ENCODE data around the gene PIH1D1. TPM values are rescaled to one million over a fixed set of nuclear protein-coding genes. Genes with fewer than 3 reads are reported as not detected.

Gene PIH1D1
- total and polyA plus RNA-seq, 2 experiments from 2014 or later, result 72.1 to 79.8 TPM

DNA sequence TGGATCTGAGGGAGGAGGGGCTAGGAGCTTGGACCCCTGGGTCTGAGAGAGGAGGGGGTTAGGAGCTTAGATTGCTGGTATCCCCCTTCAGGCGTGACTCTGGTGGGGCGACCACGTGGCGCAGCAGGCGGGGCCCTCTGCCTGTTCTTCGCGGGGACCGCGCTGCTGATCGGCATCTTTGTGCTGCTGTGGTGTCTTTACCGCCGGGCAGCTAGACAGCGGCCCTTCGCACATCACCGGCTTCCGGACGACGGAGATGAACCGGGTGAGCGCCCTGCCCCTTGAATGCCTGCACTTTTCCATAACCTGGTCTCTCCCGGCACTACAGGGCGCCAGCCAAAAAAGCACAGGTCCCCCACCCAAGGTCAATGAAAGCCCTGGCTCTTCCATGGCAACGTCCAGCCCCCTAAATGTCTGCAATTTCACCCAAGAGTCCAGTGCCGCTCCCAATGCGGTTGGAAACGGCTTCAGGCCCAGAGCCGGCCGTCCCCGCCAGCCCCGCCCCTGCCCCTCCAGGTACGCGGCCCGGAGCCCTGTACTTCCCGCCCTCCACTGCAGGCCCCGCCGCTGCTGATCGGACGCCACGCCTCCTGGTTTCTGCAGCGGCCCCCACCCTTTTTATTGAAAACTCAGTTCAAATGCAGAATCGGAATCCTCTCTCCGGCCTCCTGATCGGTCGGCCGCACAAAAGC, 23.6 kb downstream of the PIH1D1 start:
- H3K4me2 ChIP-seq, result peak overlapping the region; percentile 80
- peaks cover 7% of the 10 kb centered on the region for H3K4me1 ChIP-seq (ENCODE audit: insufficient read depth)
- TF ChIP-seq, protein P1, sequence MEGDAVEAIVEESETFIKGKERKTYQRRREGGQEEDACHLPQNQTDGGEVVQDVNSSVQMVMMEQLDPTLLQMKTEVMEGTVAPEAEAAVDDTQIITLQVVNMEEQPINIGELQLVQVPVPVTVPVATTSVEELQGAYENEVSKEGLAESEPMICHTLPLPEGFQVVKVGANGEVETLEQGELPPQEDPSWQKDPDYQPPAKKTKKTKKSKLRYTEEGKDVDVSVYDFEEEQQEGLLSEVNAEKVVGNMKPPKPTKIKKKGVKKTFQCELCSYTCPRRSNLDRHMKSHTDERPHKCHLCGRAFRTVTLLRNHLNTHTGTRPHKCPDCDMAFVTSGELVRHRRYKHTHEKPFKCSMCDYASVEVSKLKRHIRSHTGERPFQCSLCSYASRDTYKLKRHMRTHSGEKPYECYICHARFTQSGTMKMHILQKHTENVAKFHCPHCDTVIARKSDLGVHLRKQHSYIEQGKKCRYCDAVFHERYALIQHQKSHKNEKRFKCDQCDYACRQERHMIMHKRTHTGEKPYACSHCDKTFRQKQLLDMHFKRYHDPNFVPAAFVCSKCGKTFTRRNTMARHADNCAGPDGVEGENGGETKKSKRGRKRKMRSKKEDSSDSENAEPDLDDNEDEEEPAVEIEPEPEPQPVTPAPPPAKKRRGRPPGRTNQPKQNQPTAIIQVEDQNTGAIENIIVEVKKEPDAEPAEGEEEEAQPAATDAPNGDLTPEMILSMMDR (IDR thresholded peaks at IDR 0.05; ENCODE audit: poor library complexity), result no peak
- TF ChIP-seq EZH2 (IDR thresholded peaks at IDR 0.05; ENCODE audit: borderline replicate concordance), result peak; percentile 92
- H3K9me3 ChIP-seq (ENCODE audit: low read depth), result no peaks in the 10 kb centered on the region
- H3K36me3 ChIP-seq (replicated peaks; ENCODE audit: insufficient read depth, low read depth), result no peaks in the 10 kb centered on the region
- no peak overlapping the region for H3K4me3 ChIP-seq
- DNase-seq (ENCODE audit: low spot score), result no peak
- no peak overlapping the region for H3K27ac ChIP-seq
- no peaks in the 10 kb centered on the region for H4K20me1 ChIP-seq (ENCODE audit: insufficient read depth, poor library complexity, severe bottlenecking)
- no peaks in the 10 kb centered on the region for H3K79me2 ChIP-seq
- peak overlapping the region; percentile 60 for H2AFZ ChIP-seq
- WGBS (ENCODE audit: low lambda C conversion rate, missing lambda C conversion rate), result 4% methylated on average over 45 of the region's 45 CpGs
- H3K27me3 ChIP-seq, result peaks cover 99% of the 10 kb centered on the region
- no peaks in the 10 kb centered on the region for H3K9me2 ChIP-seq (replicated peaks; ENCODE audit: insufficient read depth)

- peaks cover 10% of the 10 kb centered on the region for H3K4me1 ChIP-seq (ENCODE audit: insufficient read depth)
- no peak overlapping the region for H3K4me3 ChIP-seq
- 83% methylated on average over 10 of the region's 12 CpGs for WGBS (ENCODE audit: low lambda C conversion rate, missing lambda C conversion rate)
- peaks cover 99% of the 10 kb centered on the region for H3K27me3 ChIP-seq
- no peak for TF ChIP-seq EZH2 (IDR thresholded peaks at IDR 0.05; ENCODE audit: borderline replicate concordance)
- TF ChIP-seq, protein P1 (IDR thresholded peaks at IDR 0.05; ENCODE audit: poor library complexity), result no peak
- no peak for TF ChIP-seq EZH2phosphoT487 (IDR thresholded peaks at IDR 0.05; ENCODE audit: low read depth, severe bottlenecking, unreplicated experiment)
- no peaks in the 10 kb centered on the region for H3K79me2 ChIP-seq
- H3K9me3 ChIP-seq (ENCODE audit: low read depth), result no peaks in the 10 kb centered on the region
- no peaks in the 10 kb centered on the region for H3K9me2 ChIP-seq (replicated peaks; ENCODE audit: insufficient read depth)
- H4K20me1 ChIP-seq (ENCODE audit: insufficient read depth, poor library complexity, severe bottlenecking), result no peaks in the 10 kb centered on the region
- H2AFZ ChIP-seq, result no peak overlapping the region
- H3K36me3 ChIP-seq (replicated peaks; ENCODE audit: insufficient read depth, low read depth), result no peaks in the 10 kb centered on the region
- H3K27ac ChIP-seq, result no peak overlapping the region
- DNase-seq (ENCODE audit: low spot score), result no peak
- H3K4me2 ChIP-seq, result no peak overlapping the region
These were observed 24.3 kb downstream of the PIH1D1 start for GRCh38 chr19:49427339-49427738.

- Histone ChIP-seq H3K4me1 (ENCODE audit: insufficient read depth) (peaks cover 10% of the 10 kb centered on the region), H3K4me2 (no peak overlapping the region), H2AFZ (no peak overlapping the region), H3K4me3 (no peak overlapping the region), H3K79me2 (no peaks in the 10 kb centered on the region), H3K27me3 (peaks cover 98% of the 10 kb centered on the region), H3K27ac (no peak overlapping the region), H3K9me2 (replicated peaks; ENCODE audit: insufficient read depth) (no peaks in the 10 kb centered on the region), H3K9me3 (ENCODE audit: low read depth) (no peaks in the 10 kb centered on the region), H4K20me1 (ENCODE audit: insufficient read depth, poor library complexity, severe bottlenecking) (no peaks in the 10 kb centered on the region), H3K36me3 (replicated peaks; ENCODE audit: insufficient read depth, low read depth) (no peaks in the 10 kb centered on the region)
- WGBS (ENCODE audit: low lambda C conversion rate, missing lambda C conversion rate), result 9% methylated on average over 29 of the region's 30 CpGs
- TF ChIP-seq EZH2phosphoT487 (IDR thresholded peaks at IDR 0.05; ENCODE audit: low read depth, severe bottlenecking, unreplicated experiment) (no peak), EZH2 (IDR thresholded peaks at IDR 0.05; ENCODE audit: borderline replicate concordance) (no peak)
- TF ChIP-seq, protein P1 (IDR thresholded peaks at IDR 0.05; ENCODE audit: poor library complexity), result no peak
- DNase-seq (ENCODE audit: low spot score), result no peak
These were observed 25.6 kb downstream of the PIH1D1 start for GRCh38 chr19:49425922-49426592.

Measured in hepatocyte (in vitro differentiated cells).